ENCODE measurements around the gene OR5B21.

The OR5B21 gene

DNA sequence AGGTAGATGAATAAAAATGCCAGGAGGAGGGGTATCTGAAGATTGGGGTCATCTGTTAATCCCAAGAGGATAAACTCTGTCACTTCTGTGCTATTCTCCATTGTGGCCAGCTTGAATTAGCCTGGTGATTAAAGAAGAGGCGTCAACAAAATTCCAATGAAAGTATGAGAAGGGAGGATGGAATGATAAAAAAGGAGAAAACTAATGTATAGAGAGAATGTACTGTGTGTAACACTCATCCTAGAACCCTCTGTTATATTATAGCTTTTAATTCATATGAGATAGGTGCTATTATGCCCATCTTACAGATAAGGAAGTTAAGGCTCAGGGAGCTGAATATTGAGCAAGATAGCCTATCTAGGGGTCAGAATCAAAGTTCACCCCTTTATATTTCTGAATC is at the start of gene OR5B21:
Gene OR5B21 (minus strand): TSS at position 101 of the 400 bp plus-strand sequence. CDS start 0 bp downstream, at position 101.
- TF ChIP-seq, protein P1, sequence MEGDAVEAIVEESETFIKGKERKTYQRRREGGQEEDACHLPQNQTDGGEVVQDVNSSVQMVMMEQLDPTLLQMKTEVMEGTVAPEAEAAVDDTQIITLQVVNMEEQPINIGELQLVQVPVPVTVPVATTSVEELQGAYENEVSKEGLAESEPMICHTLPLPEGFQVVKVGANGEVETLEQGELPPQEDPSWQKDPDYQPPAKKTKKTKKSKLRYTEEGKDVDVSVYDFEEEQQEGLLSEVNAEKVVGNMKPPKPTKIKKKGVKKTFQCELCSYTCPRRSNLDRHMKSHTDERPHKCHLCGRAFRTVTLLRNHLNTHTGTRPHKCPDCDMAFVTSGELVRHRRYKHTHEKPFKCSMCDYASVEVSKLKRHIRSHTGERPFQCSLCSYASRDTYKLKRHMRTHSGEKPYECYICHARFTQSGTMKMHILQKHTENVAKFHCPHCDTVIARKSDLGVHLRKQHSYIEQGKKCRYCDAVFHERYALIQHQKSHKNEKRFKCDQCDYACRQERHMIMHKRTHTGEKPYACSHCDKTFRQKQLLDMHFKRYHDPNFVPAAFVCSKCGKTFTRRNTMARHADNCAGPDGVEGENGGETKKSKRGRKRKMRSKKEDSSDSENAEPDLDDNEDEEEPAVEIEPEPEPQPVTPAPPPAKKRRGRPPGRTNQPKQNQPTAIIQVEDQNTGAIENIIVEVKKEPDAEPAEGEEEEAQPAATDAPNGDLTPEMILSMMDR (IDR thresholded peaks at IDR 0.05; ENCODE audit: low read depth, low read length, missing control alignments): no peak
- DNase-seq (ENCODE audit: low read depth): no peak
- in situ Hi-C loops (cut with HindIII; ENCODE audit: low sequenced_read_pairs): loop anchor here (25.0 kb wide), 1 partner anchor 696 kb away; no protein-coding TSS in a partner anchor
- no peak within 1 kb of the TSS for H3K4me3 ChIP-seq (ENCODE audit: low read depth, low read length)

DNA sequence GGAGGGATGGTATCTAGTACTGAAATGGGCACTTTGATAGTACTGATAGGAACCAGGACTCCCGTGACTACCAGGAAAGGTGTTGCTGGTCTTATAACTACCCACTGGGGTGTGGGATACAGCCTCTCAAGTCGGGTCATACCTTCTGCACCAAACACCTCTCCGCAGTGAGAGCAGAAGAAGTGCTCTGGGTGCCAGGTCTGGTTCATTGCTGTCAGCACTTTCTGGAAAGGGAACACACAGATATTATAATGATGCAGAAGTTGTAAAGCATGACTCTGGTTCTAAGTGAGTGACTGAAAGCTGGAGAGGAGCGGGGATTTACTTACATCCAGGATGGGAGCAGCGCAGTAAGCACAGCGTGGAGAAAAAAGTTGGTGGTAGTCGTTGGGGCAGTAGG is 41.7 kb upstream of the OR5B21 start:
- in situ Hi-C loops (cut with HindIII; ENCODE audit: low sequenced_read_pairs): no loop called here
- no peak for DNase-seq (ENCODE audit: low read depth)
- TF ChIP-seq, protein P1 (IDR thresholded peaks at IDR 0.05; ENCODE audit: low read depth, low read length, missing control alignments): no peak
- no peak overlapping the region for H3K4me3 ChIP-seq (ENCODE audit: low read depth, low read length)

DNA sequence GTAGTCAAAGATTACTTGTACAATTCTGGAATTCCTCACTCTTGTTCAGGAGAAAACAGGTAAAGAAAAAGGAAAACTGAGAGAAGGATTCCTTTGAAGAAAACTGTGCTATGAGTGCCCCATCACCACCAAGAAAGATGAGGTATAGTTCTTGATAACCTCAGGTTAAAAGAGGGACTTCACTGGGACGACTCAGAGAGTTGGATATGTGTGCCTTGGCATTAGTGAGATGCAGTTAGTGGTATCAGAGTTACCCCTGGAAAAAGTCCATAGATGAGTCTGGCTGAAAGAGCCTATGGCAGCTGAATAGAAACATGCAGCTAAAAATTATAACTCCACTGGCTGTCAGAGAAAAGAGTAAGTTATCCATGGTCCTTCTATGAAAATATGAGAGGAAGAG is 38.9 kb upstream of the OR5B21 start:
- in situ Hi-C loops (cut with HindIII; ENCODE audit: low sequenced_read_pairs): no loop called here
- no peak overlapping the region for H3K4me3 ChIP-seq (ENCODE audit: low read depth, low read length)
- TF ChIP-seq, protein P1 (IDR thresholded peaks at IDR 0.05; ENCODE audit: low read depth, low read length, missing control alignments): no peak

DNA sequence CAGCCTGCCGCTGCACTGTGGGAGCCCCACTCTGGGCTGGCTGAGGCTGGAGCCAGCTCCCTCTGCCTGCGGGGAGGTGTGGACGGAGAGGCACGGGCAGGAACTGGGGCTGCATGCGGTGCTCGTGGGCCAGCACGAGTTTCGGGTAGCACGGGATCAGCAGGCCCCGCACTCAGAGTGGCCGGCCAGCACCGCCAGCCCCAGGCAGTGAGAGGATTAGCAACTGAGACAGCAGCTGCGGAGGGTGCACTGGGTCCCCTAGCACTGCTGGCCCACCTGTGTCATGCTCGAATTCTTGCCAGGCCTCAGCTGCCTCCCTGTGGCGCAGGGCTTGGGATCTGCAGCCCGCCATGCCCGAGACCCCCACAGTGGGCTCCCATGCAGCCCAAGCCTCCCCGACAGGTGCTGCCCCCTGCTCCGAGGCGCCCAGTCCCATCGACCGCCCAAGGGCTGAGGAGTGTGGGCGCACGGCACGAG is 24.0 kb upstream of the OR5B21 start:
- H3K4me3 ChIP-seq (ENCODE audit: low read depth, low read length): no peak overlapping the region
- TF ChIP-seq, protein P1 (IDR thresholded peaks at IDR 0.05; ENCODE audit: low read depth, low read length, missing control alignments): no peak
- in situ Hi-C loops (cut with HindIII; ENCODE audit: low sequenced_read_pairs): no loop called here
- DNase-seq (ENCODE audit: low read depth): no peak

More for the DNA sequence above, 38.9 kb upstream of the OR5B21 start:
- no peak for DNase-seq (ENCODE audit: low read depth)

DNA sequence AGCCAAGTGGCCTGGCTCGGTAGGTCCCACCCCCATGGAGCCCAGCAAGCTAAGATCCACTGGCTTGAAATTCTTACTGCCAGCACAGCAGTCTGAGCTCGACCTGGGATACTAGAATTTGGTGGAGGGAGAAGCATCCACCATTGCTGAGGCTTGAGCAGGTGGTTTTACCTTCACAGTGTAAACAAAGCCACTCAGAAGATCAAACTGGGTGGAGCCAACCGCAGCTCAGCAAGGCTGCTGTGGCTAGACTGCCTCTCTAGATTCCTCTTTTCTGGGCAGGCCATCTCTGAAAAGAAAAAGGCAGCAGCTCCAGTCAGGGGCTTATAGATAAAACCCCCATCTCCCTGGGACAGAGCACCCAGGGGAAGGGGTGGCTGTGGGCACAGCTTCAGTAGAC is 22.3 kb upstream of the OR5B21 start:
- no peak overlapping the region for H3K4me3 ChIP-seq (ENCODE audit: low read depth, low read length)
- TF ChIP-seq, protein P1 (IDR thresholded peaks at IDR 0.05; ENCODE audit: low read depth, low read length, missing control alignments): no peak
- in situ Hi-C loops (cut with HindIII; ENCODE audit: low sequenced_read_pairs): no loop called here
- no peak for DNase-seq (ENCODE audit: low read depth)

DNA sequence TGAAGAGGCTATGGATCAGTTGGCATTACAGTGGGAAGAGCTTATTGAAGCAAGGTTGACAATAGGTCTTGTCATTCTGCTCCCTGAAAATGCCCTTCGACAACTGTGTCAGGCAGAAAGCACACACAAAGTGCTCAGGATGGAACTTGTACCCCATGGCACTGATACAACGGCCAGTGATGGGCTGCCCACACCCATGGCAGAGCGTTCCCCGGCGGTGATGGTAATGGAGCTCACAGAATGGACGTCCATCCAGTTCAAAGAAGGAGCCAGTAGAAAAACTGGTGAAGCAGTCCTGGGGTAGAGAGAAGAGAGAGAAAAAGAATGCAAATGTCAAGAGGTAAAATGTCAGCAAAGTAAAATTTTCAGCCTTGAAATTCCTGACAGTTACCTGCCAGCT is 19.5 kb upstream of the OR5B21 start:
- TF ChIP-seq, protein P1 (IDR thresholded peaks at IDR 0.05; ENCODE audit: low read depth, low read length, missing control alignments): no peak
- in situ Hi-C loops (cut with HindIII; ENCODE audit: low sequenced_read_pairs): no loop called here
- H3K4me3 ChIP-seq (ENCODE audit: low read depth, low read length): no peak overlapping the region
- no peak for DNase-seq (ENCODE audit: low read depth)
